HCT116 (cell line): ENCODE measurements around the gene WDR64. TPM values are rescaled to one million over a fixed set of nuclear protein-coding genes. Genes with fewer than 3 reads are reported as not detected.

Source experiments
- ATAC-seq: fragments of 200-7000 bp; cut with Tn5 transposase; 2 replicates; pipeline ENCODE4 v1.9.1; 2020; ENCODE audit warnings: mild to moderate bottlenecking, moderate library complexity
- BruUV-seq: library from RNA; stranded (reverse); fragments of 400-500 nt; replicated peaks from 2 replicates; lab custom pipeline; 2021; lab: Mats Ljungman, UMichigan
- CTCF ChIA-PET: fragments of 300-600 bp; sonication (Branson Sonifier 250); formaldehyde crosslinking; loops from one replicate; lab custom pipeline; 2021; ENCODE audit warnings: antibody characterized with exemption; lab: Charles Lee
- POLR2A ChIA-PET: fragments of 300-600, 350-600 bp; sonication (Branson Sonifier 250); formaldehyde crosslinking; loops from one replicate; lab custom pipeline; 2021; ENCODE audit warnings: antibody characterized with exemption; lab: Charles Lee
- RAD21 ChIA-PET, 2 experiments: fragments of 300-600 bp; sonication (Branson Sonifier 250); formaldehyde crosslinking; loops; one replicate each; lab custom pipeline; 2023; ENCODE audit warnings: low total read pairs in 2 of 2; ENCODE audit not compliant: uncharacterized antibody in 2 of 2, unreplicated experiment in 2 of 2, low non-redundant PET in 1 of 2; lab: Charles Lee
- DNase-seq: peaks from one replicate; pipeline ENCODE4 v3.0.0-alpha.2; 2010; ENCODE audit warnings: low read depth, low spot score
- H2AFZ ChIP-seq: fragments of 200-600 bp; shearing (Covaris generic), sonication (generic); 2 replicates; pipeline ENCODE4 v1.6.1; 2017; ENCODE audit warnings: low read depth, mixed run types, mixed read lengths, antibody characterized with exemption, low read length; ENCODE audit not compliant: poor library complexity, severe bottlenecking
- H3K27ac ChIP-seq: 2 replicates; pipeline ENCODE4 v1.5.1; 2012; ENCODE audit warnings: low read depth, low read length
- H3K27me3 ChIP-seq: fragments of 200-600 bp; sonication (generic); 2 replicates; pipeline ENCODE4 v1.6.1; 2016; ENCODE audit warnings: mixed run types, low read length, mixed read lengths; ENCODE audit not compliant: insufficient read depth
- H3K36me3 ChIP-seq, 2 experiments: fragments of 200-500 bp in 1 of 2; fragments of 200-600 bp in 1 of 2; sonication (Bioruptor generic) in 1 of 2; sonication (generic) in 1 of 2; 2 replicates each; pipeline versions ENCODE4 v1.5.1 to v1.6.1; 2014 to 2016; ENCODE audit warnings: low read length in 2 of 2, inconsistent platforms in 1 of 2, mixed read lengths in 1 of 2, mixed run types in 1 of 2; ENCODE audit not compliant: insufficient read depth in 2 of 2, control insufficient read depth in 1 of 2
- H3K4me1 ChIP-seq, 2 experiments: fragments of 200-600 bp in 1 of 2; sonication (generic) in 1 of 2; 2 replicates each; pipeline versions ENCODE4 v1.5.1 to v1.6.1; 2012 to 2017; ENCODE audit warnings: low read length in 2 of 2, inconsistent platforms in 1 of 2, mild to moderate bottlenecking in 1 of 2, mixed read lengths in 1 of 2, mixed run types in 1 of 2, moderate library complexity in 1 of 2; ENCODE audit not compliant: insufficient read depth in 2 of 2, control insufficient read depth in 1 of 2
- H3K4me2 ChIP-seq: fragments of 200-600 bp; sonication (generic); 2 replicates; pipeline ENCODE4 v1.6.1; 2017; ENCODE audit warnings: mixed run types, low read length, mixed read lengths
- H3K4me3 ChIP-seq, 2 experiments: fragments of 200-600 bp in 1 of 2; sonication (generic) in 1 of 2; replicated peaks in 1 of 2; 2 replicates each; pipeline ENCODE4 v1.5.1; 2011 to 2016; ENCODE audit warnings: low read length in 2 of 2, control low read depth in 1 of 2, low read depth in 1 of 2, mild to moderate bottlenecking in 1 of 2, mixed read lengths in 1 of 2, mixed run types in 1 of 2
- H3K79me2 ChIP-seq: fragments of 200-600 bp; sonication (generic); 2 replicates; pipeline ENCODE4 v1.6.1; 2017; ENCODE audit warnings: mild to moderate bottlenecking, mixed run types, low read length, moderate library complexity, mixed read lengths; ENCODE audit not compliant: insufficient read depth
- H3K9ac ChIP-seq: fragments of 200-600 bp; sonication (generic); 2 replicates; pipeline ENCODE4 v1.6.1; 2016; ENCODE audit warnings: low read length, mixed read lengths
- H3K9me2 ChIP-seq: fragments of 200-600 bp; sonication (generic), shearing (Covaris generic); 2 replicates; pipeline ENCODE4 v1.6.1; 2017; ENCODE audit warnings: mixed run types, mild to moderate bottlenecking, moderate library complexity; ENCODE audit not compliant: insufficient read depth
- H3K9me3 ChIP-seq, 2 experiments: fragments of 200-500 bp in 1 of 2; fragments of 200-600 bp in 1 of 2; sonication (Bioruptor generic) in 1 of 2; sonication (generic) in 1 of 2; 2 replicates each; pipeline ENCODE4 v1.6.1; 2014 to 2017; ENCODE audit warnings: low read length in 2 of 2, mixed read lengths in 2 of 2, inconsistent platforms in 1 of 2, low read depth in 1 of 2, mild to moderate bottlenecking in 1 of 2, mixed run types in 1 of 2, moderate library complexity in 1 of 2; ENCODE audit not compliant: control insufficient read depth in 1 of 2, insufficient read depth in 1 of 2
- H4K20me1 ChIP-seq: fragments of 200-600 bp; sonication (generic), shearing (Covaris generic); 2 replicates; pipeline ENCODE4 v1.6.1; 2017; ENCODE audit warnings: mixed run types, mild to moderate bottlenecking, moderate library complexity; ENCODE audit not compliant: insufficient read depth
- ATF3 ChIP-seq: IDR thresholded peaks from 2 replicates; pipeline ENCODE4 v1.6.1; 2012
- CBX3 ChIP-seq: IDR thresholded peaks from 2 replicates; pipeline ENCODE4 v1.6.1; 2012; ENCODE audit warnings: low read depth
- CEBPB ChIP-seq: IDR thresholded peaks from 2 replicates; pipeline ENCODE4 v1.6.1; 2012; ENCODE audit warnings: low read depth
- CTCF ChIP-seq, 3 experiments: fragments of 200-600 bp in 1 of 3; sonication (generic) in 1 of 3; IDR thresholded peaks in 2 of 3; conservative IDR thresholded peaks in 1 of 3; 2 replicates each; pipeline ENCODE4 v1.5.1; 2012 to 2017; ENCODE audit warnings: low read depth in 2 of 3, low read length in 2 of 3, antibody characterized with exemption in 1 of 3, borderline replicate concordance in 1 of 3, control low read depth in 1 of 3, mild to moderate bottlenecking in 1 of 3, mixed read lengths in 1 of 3, mixed run types in 1 of 3, moderate library complexity in 1 of 3; ENCODE audit not compliant: insufficient read depth in 1 of 3
- EZH2 ChIP-seq: fragments of 200-600 bp; sonication (generic); IDR thresholded peaks from 2 replicates; pipeline ENCODE4 v1.6.1; 2017; ENCODE audit warnings: antibody characterized with exemption, mixed run types
- EZH2phosphoT487 ChIP-seq: fragments of 200-600 bp; IDR thresholded peaks from 2 replicates; pipeline ENCODE4 v1.6.1; 2018; ENCODE audit warnings: antibody characterized with exemption, borderline replicate concordance
- FOSL1 ChIP-seq: IDR thresholded peaks from 2 replicates; pipeline ENCODE4 v1.6.1; 2012; ENCODE audit warnings: low read depth
- JUND ChIP-seq: IDR thresholded peaks from 2 replicates; pipeline ENCODE4 v1.6.1; 2012
- MAX ChIP-seq: IDR thresholded peaks from 2 replicates; pipeline ENCODE4 v1.6.1; 2012
- POLR2A ChIP-seq: IDR thresholded peaks from 2 replicates; pipeline ENCODE4 v1.7.0; 2011; ENCODE audit warnings: borderline replicate concordance; ENCODE audit not compliant: insufficient read depth, insufficient read length; ENCODE audit errors: extremely low read depth
- RAD21 ChIP-seq: IDR thresholded peaks from 2 replicates; pipeline ENCODE4 v1.6.1; 2012; ENCODE audit warnings: low read depth, mild to moderate bottlenecking
- SP1 ChIP-seq: IDR thresholded peaks from 2 replicates; pipeline ENCODE4 v1.6.1; 2012; ENCODE audit warnings: low read depth
- ZBTB33 ChIP-seq: IDR thresholded peaks from 2 replicates; pipeline ENCODE4 v1.6.1; 2011; ENCODE audit warnings: mild to moderate bottlenecking, low read length, moderate library complexity; ENCODE audit not compliant: insufficient replicate concordance; ENCODE audit errors: extremely low read depth
- ZNF274 ChIP-seq: fragments of 200-500 bp; sonication (Bioruptor generic); IDR thresholded peaks from 2 replicates; pipeline ENCODE4 v1.6.1; 2014; ENCODE audit warnings: mild to moderate bottlenecking, low read depth, low read length, inconsistent platforms
- intact Hi-C: fragments of 100-400 bp; cut with micrococcal nuclease; formaldehyde crosslinking; loops from 2 replicates; pipeline ENCODE4 v1.10.0; 2022
- total RNA-seq: library from RNA; stranded (reverse); gene quantifications from one replicate; pipeline ENCODE4 v1.2.1, GENCODE V29; 2021; ENCODE audit not compliant: unreplicated experiment

WDR64 gene
- total RNA-seq, 1 experiment from 2014 or later = not detected

GRCh38 chr1:241840164-241840563 is 188.1 kb downstream of the WDR64 start:
- CTCF ChIA-PET = no interaction called here
- no peaks in the 10 kb centered on the region for H4K20me1 ChIP-seq
- ATAC-seq (no peak), DNase-seq (no peak)
- no peaks in the 10 kb centered on the region for H3K9me3 ChIP-seq
- H3K79me2 ChIP-seq = no peaks in the 10 kb centered on the region
- intact Hi-C loops = no loop called here
- no peaks in the 10 kb centered on the region for H3K4me1 ChIP-seq
- H3K9me2 ChIP-seq = no peaks in the 10 kb centered on the region
- H3K4me3 ChIP-seq = no peak overlapping the region
- no peak overlapping the region for H3K27ac ChIP-seq
- BruUV-seq = no TSS peak
- TF ChIP-seq EZH2phosphoT487 (no peak), RAD21 (no peak), ZNF274 (no peak), POLR2A (no peak), ATF3 (no peak)
- no peaks in the 10 kb centered on the region for H3K27me3 ChIP-seq
- RAD21 ChIA-PET = no interaction called here
- H3K4me2 ChIP-seq = no peak overlapping the region
- H3K36me3 ChIP-seq = no peaks in the 10 kb centered on the region
- no peak overlapping the region for H3K9ac ChIP-seq
- H2AFZ ChIP-seq = no peak overlapping the region
- POLR2A ChIA-PET = no interaction called here

- Histone ChIP-seq H3K36me3 (no peaks in the 10 kb centered on the region), H4K20me1 (no peaks in the 10 kb centered on the region), H3K9me3 (no peaks in the 10 kb centered on the region), H3K4me1 (0 out of 4 replicates have a peak, but pooled peaks cover 0 to under 1% of the 10 kb centered on the region in 2 experiments), H3K9ac (no peak overlapping the region), H3K27ac (no peak overlapping the region), H3K9me2 (no peaks in the 10 kb centered on the region), H2AFZ (no peak overlapping the region), H3K79me2 (no peaks in the 10 kb centered on the region), H3K4me3 (no peak overlapping the region), H3K4me2 (no peak overlapping the region), H3K27me3 (no peaks in the 10 kb centered on the region)
- CTCF ChIA-PET = no interaction called here
- ATAC-seq = no peak
- RAD21 ChIA-PET = no interaction called here
- POLR2A ChIA-PET = no interaction called here
- BruUV-seq = no TSS peak
- DNase-seq = no peak
- intact Hi-C loops = no loop called here
- TF ChIP-seq ZNF274 = no peak
- TF ChIP-seq CTCF (IDR thresholded peaks at IDR 0.05 in 2 of 3, conservative IDR thresholded peaks at IDR 0.05 in 1 of 3; ENCODE audit: borderline replicate concordance in 1 of 3, insufficient read depth in 1 of 3, low read depth in 2 of 3, low read length in 2 of 3) = no peak
- no peak for TF ChIP-seq CEBPB
- TF ChIP-seq EZH2 = no peak
- no peak for TF ChIP-seq MAX
- no peak for TF ChIP-seq SP1
- TF ChIP-seq FOSL1 = no peak
- no peak for TF ChIP-seq ATF3
- no peak for TF ChIP-seq JUND
- TF ChIP-seq EZH2phosphoT487 = no peak
- no peak for TF ChIP-seq ZBTB33
- TF ChIP-seq CBX3 = no peak
These were observed 189.6 kb downstream of the WDR64 start for GRCh38 chr1:241841691-241842090.
